Cardiac muscle cell (in vitro differentiated cells and primary cell): ENCODE measurements around the gene NEDD4L. TPM values are rescaled to one million over a fixed set of nuclear protein-coding genes. Genes with fewer than 3 reads are reported as not detected.
A peak's percentile ranks its signal among the peaks of the same experiment; 100 is the strongest.

Experiments used
- DNase-seq, 2 donors: peaks; one replicate each; pipeline versions ENCODE4 v3.0.0 to v3.0.0-alpha.2; 2010 to 2017; ENCODE audit warnings: low read depth in 1 of 2, low spot score in 1 of 2
- H3K27ac ChIP-seq: fragments of 200-600 bp; sonication (generic); 2 replicates; pipeline ENCODE4 v1.5.1; 2016
- H3K27me3 ChIP-seq: fragments of 200-600 bp; sonication (generic); 2 replicates; pipeline ENCODE4 v1.6.0; 2016; ENCODE audit warnings: control low read depth
- H3K36me3 ChIP-seq: fragments of 200-600 bp; sonication (generic); 2 replicates; pipeline ENCODE4 v1.5.1; 2016; ENCODE audit warnings: control low read depth
- H3K4me1 ChIP-seq: fragments of 200-600 bp; sonication (generic); 2 replicates; pipeline ENCODE4 v1.8.1; 2017; ENCODE audit warnings: low read depth, mild to moderate bottlenecking, mixed run types
- H3K4me3 ChIP-seq: fragments of 200-600 bp; sonication (generic); 2 replicates; pipeline ENCODE4 v1.5.1; 2016; ENCODE audit warnings: mild to moderate bottlenecking
- H3K9me3 ChIP-seq: fragments of 200-600 bp; sonication (generic); 2 replicates; pipeline ENCODE4 v1.5.1; 2017; ENCODE audit warnings: low read depth, mild to moderate bottlenecking, control low read depth
- polyA plus RNA-seq: library from polyadenylated mRNA; unstranded; fragments of >200 nt; fragmentation: Nextera tagmentation; extraction: Ambion mirVana; gene quantifications from 2 replicates; pipeline ENCODE4 v1.2.1, GENCODE V29; 2016
- total RNA-seq: library from RNA; depleted of rRNA; stranded (reverse); fragments of >200 nt; gene quantifications from 2 replicates; pipeline ENCODE4 v1.2.3, GENCODE V29; 2016
- TF ChIP-seq, protein P1 (sequence below): IDR thresholded peaks from 2 replicates; pipeline ENCODE4 v1.5.1; 2012; ENCODE audit warnings: low read depth, mild to moderate bottlenecking, low read length

NEDD4L gene
- total and polyA plus RNA-seq, 2 experiments from 2014 or later, result 30.8 to 40.5 TPM

DNA sequence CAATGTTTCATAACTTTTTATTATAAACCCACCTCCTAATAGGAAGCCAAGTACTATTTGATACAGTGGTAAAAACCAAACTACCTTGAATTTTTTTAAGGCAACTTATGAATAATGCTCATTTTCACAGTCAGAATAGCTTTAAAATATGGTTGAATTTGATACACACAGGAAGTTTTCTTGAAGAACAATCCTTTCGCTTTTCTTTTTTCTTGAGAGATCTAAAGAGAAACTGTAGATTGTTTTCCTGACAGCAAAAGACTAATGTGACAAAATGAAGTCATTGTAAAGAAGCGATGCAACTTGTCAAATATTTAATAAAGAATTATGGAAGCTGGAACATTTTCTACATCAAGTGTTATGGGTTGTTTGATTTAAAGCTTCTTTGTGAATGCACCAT is 357.2 kb downstream of the NEDD4L start:
- Histone ChIP-seq H3K4me1 (peaks cover 17% of the 10 kb centered on the region), H3K9me3 (no peaks in the 10 kb centered on the region), H3K27me3 (no peaks in the 10 kb centered on the region), H3K36me3 (peaks cover 7% of the 10 kb centered on the region), H3K4me3 (no peak overlapping the region), H3K27ac (no peak overlapping the region)
- TF ChIP-seq, protein P1, sequence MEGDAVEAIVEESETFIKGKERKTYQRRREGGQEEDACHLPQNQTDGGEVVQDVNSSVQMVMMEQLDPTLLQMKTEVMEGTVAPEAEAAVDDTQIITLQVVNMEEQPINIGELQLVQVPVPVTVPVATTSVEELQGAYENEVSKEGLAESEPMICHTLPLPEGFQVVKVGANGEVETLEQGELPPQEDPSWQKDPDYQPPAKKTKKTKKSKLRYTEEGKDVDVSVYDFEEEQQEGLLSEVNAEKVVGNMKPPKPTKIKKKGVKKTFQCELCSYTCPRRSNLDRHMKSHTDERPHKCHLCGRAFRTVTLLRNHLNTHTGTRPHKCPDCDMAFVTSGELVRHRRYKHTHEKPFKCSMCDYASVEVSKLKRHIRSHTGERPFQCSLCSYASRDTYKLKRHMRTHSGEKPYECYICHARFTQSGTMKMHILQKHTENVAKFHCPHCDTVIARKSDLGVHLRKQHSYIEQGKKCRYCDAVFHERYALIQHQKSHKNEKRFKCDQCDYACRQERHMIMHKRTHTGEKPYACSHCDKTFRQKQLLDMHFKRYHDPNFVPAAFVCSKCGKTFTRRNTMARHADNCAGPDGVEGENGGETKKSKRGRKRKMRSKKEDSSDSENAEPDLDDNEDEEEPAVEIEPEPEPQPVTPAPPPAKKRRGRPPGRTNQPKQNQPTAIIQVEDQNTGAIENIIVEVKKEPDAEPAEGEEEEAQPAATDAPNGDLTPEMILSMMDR, result no peak
- DNase-seq, result no peak

GRCh38 chr18:58402247-58402646 is 358.2 kb downstream of the NEDD4L start:
- peak overlapping the region; percentile 67 for H3K27ac ChIP-seq
- peak in 1 of 2 donors; percentile 28 for DNase-seq
- H3K4me1 ChIP-seq, result peaks cover 17% of the 10 kb centered on the region
- TF ChIP-seq, protein P1, result no peak
- no peak overlapping the region for H3K4me3 ChIP-seq
- no peaks in the 10 kb centered on the region for H3K27me3 ChIP-seq
- no peaks in the 10 kb centered on the region for H3K36me3 ChIP-seq
- no peaks in the 10 kb centered on the region for H3K9me3 ChIP-seq

DNA sequence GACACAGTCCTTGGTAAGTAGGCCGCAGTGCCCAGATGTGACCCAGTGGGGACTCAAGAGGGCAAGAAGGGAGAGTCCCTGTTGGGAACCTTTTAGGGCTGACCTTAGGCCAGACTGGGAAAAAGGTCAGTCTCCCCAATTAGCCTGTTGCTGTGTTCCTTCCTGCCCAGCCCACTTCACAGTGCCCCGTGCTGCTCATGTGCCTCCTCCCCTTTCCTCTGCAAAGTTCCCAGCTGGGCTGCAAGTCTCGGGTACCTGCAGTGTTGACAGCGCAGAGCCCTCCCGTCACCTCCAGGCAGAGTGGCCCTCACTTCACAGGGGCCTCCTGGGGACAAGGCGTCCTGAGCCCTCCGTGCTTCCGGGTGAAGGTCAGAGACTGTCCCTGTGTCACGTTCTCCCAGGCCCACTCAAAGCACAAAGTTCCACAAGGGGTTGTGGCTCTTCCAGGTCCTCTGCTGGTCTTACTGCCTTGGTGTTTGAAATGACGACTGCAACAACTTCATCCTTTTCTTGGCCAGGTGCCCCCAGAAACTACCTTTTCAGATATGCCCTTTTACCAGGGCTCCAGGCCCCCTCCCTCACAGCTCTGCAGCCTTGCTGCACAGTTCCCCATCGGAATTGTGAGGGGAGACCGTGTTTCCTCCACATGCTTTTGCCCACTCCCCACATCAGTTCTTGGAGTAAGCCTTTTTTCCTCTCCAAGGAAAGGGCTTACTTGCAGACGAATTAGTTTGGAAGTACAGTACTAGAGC is 359.1 kb downstream of the NEDD4L start:
- TF ChIP-seq, protein P1, result no peak
- Histone ChIP-seq H3K27me3 (no peaks in the 10 kb centered on the region), H3K36me3 (no peaks in the 10 kb centered on the region), H3K4me3 (no peak overlapping the region), H3K27ac (peak overlapping the region; percentile 67), H3K4me1 (peaks cover 17% of the 10 kb centered on the region), H3K9me3 (no peaks in the 10 kb centered on the region)
- DNase-seq, result peak in 1 of 2 donors; percentile 57

DNA sequence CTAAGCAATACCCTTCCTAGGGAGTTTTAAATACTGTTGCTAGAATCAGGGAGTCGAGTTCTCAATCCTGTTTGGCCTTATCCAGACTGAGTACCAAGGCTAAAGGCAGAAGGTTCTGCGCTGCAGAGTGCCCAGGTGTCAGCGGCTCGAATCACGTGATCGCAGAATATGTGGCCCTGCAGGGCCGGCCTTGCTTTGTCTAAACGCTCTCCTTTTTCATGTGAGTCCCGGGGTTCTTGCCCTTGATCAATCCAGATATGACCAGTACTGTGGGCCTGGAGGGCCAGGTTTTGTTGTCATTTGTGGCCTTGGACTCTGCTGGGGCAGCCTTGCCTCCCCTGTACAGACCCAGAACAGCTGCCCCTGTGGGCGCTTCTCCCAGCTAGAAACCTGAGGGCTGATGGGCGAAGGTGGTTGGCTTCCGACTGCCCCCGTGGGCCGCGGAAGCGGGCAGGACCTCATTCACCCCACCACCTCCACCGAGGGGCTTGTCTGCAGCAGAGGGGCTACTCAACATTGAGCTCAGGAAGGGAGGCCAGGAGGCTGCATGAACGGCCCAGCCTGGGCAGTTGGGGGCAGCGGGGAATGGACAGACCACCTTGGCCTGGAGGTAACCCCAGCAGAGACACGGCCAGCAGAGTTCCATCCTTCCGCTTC is 359.9 kb downstream of the NEDD4L start:
- H3K27me3 ChIP-seq, result no peaks in the 10 kb centered on the region
- H3K27ac ChIP-seq, result peak overlapping the region; percentile 67
- no peaks in the 10 kb centered on the region for H3K36me3 ChIP-seq
- no peaks in the 10 kb centered on the region for H3K9me3 ChIP-seq
- H3K4me1 ChIP-seq, result peaks cover 17% of the 10 kb centered on the region
- TF ChIP-seq, protein P1, result no peak
- H3K4me3 ChIP-seq, result no peak overlapping the region
- no peak for DNase-seq

GRCh38 chr18:58405107-58405898 is 361.3 kb downstream of the NEDD4L start:
- Histone ChIP-seq H3K9me3 (no peaks in the 10 kb centered on the region), H3K4me3 (no peak overlapping the region), H3K27ac (no peak overlapping the region), H3K27me3 (no peaks in the 10 kb centered on the region), H3K4me1 (peaks cover 17% of the 10 kb centered on the region), H3K36me3 (no peaks in the 10 kb centered on the region)
- TF ChIP-seq, protein P1, result no peak
- DNase-seq, result no peak
